ENCODE results near the gene GAS2L2. TPM values are rescaled to one million over a fixed set of nuclear protein-coding genes. Genes with fewer than 3 reads are reported as not detected.
A peak's percentile ranks its signal among the peaks of the same experiment; 100 is the strongest.

GAS2L2 gene
- total RNA-seq, 1 donor from 2014 or later = not detected

- H3K36me3 ChIP-seq (ENCODE audit: control insufficient read depth, insufficient read depth, low read length) = peaks cover 24% of the 10 kb centered on the region
- H3K4me3 ChIP-seq (ENCODE audit: low read depth, low read length) = no peak overlapping the region
- no peak for TF ChIP-seq CTCF (IDR thresholded peaks at IDR 0.05; ENCODE audit: insufficient read depth, low read length, severe bottlenecking)
- no peaks in the 10 kb centered on the region for H3K27me3 ChIP-seq (ENCODE audit: control insufficient read depth, insufficient read depth, low read length)
- DNase-seq (ENCODE audit: low read depth) (peak; percentile 31), FAIRE-seq (no peak)
Measured at GRCh38 chr17:35778641-35779196, 25.7 kb upstream of the GAS2L2 start.

GRCh38 chr17:35775583-35775982, 22.5 kb upstream of the GAS2L2 start:
- TF ChIP-seq CTCF (IDR thresholded peaks at IDR 0.05; ENCODE audit: insufficient read depth, low read length, severe bottlenecking) = no peak
- no peak overlapping the region for H3K4me3 ChIP-seq (ENCODE audit: low read depth, low read length)
- no peak for DNase-seq (ENCODE audit: low read depth)
- no peaks in the 10 kb centered on the region for H3K27me3 ChIP-seq (ENCODE audit: control insufficient read depth, insufficient read depth, low read length)
- no peak for FAIRE-seq
- H3K36me3 ChIP-seq (ENCODE audit: control insufficient read depth, insufficient read depth, low read length) = peaks cover 19% of the 10 kb centered on the region

- no peaks in the 10 kb centered on the region for H3K27me3 ChIP-seq (ENCODE audit: control insufficient read depth, insufficient read depth, low read length)
- no peak for TF ChIP-seq CTCF (IDR thresholded peaks at IDR 0.05; ENCODE audit: insufficient read depth, low read length, severe bottlenecking)
- peaks cover 19% of the 10 kb centered on the region for H3K36me3 ChIP-seq (ENCODE audit: control insufficient read depth, insufficient read depth, low read length)
- DNase-seq (ENCODE audit: low read depth) (no peak), FAIRE-seq (no peak)
- no peak overlapping the region for H3K4me3 ChIP-seq (ENCODE audit: low read depth, low read length)
Measured at GRCh38 chr17:35775039-35775438, 22.0 kb upstream of the GAS2L2 start.

GRCh38 chr17:35774499-35774898, 21.5 kb upstream of the GAS2L2 start:
- Histone ChIP-seq H3K4me3 (ENCODE audit: low read depth, low read length) (no peak overlapping the region), H3K27me3 (ENCODE audit: control insufficient read depth, insufficient read depth, low read length) (no peaks in the 10 kb centered on the region), H3K36me3 (ENCODE audit: control insufficient read depth, insufficient read depth, low read length) (peaks cover 18% of the 10 kb centered on the region)
- no peak for DNase-seq (ENCODE audit: low read depth)
- no peak for TF ChIP-seq CTCF (IDR thresholded peaks at IDR 0.05; ENCODE audit: insufficient read depth, low read length, severe bottlenecking)
- no peak for FAIRE-seq

- DNase-seq (ENCODE audit: low read depth) (no peak), FAIRE-seq (no peak)
- Histone ChIP-seq H3K36me3 (ENCODE audit: control insufficient read depth, insufficient read depth, low read length) (peaks cover 13% of the 10 kb centered on the region), H3K27me3 (ENCODE audit: control insufficient read depth, insufficient read depth, low read length) (no peaks in the 10 kb centered on the region), H3K4me3 (ENCODE audit: low read depth, low read length) (no peak overlapping the region)
- TF ChIP-seq CTCF (IDR thresholded peaks at IDR 0.05; ENCODE audit: insufficient read depth, low read length, severe bottlenecking) = no peak
Measured at GRCh38 chr17:35773679-35774425, 20.8 kb upstream of the GAS2L2 start.

Data from bronchial epithelial cell (primary cell).